Liver (tissue), 2 donors: ENCODE measurements around the gene MEX3C.

ENCODE experiments used
- CTCF ChIP-seq: fragments of 150-350 bp; IDR thresholded peaks from 2 replicates; pipeline ENCODE4 v1.5.1; 2017; ENCODE audit warnings: improper control_type of control experiment, low read depth, low read length; ENCODE audit not compliant: missing input control
- ZBTB33 ChIP-seq: IDR thresholded peaks from 2 replicates; pipeline ENCODE4 v1.6.1; 2016; ENCODE audit warnings: antibody characterized with exemption
- donor health status: healthy.

GRCh38 chr18:51195086-51195450 lies 2.4 kb downstream of the MEX3C start:
- TF ChIP-seq ZBTB33: no peak
- no peak for TF ChIP-seq CTCF
